ENCODE data around the gene CFAP410.

- no peak for TF ChIP-seq SIX4 (CRISPR knock-in tag; IDR thresholded peaks at IDR 0.05)
- TF ChIP-seq ZMYM3 (CRISPR knock-in tag; IDR thresholded peaks at IDR 0.05) = no peak
- no peak for TF ChIP-seq AFF4 (CRISPR knock-in tag; IDR thresholded peaks at IDR 0.05)
- TF ChIP-seq PRDM10 (CRISPR knock-in tag; IDR thresholded peaks at IDR 0.05; ENCODE audit: low read depth) = no peak
- no peak for TF ChIP-seq SIN3A (IDR thresholded peaks at IDR 0.05; ENCODE audit: borderline replicate concordance, low read depth, low read length)
- TF ChIP-seq CTCF (CRISPR knock-in tag; IDR thresholded peaks at IDR 0.05) = no peak
- no peak for TF ChIP-seq MAFK (conservative IDR thresholded peaks at IDR 0.05 in 1 of 2, IDR thresholded peaks at IDR 0.05 in 1 of 2; ENCODE audit: low read length in 2 of 2)
- TF ChIP-seq TFAP4 (IDR thresholded peaks at IDR 0.05; ENCODE audit: borderline replicate concordance, low read depth) = no peak
- TF ChIP-seq ARID5B (CRISPR knock-in tag; IDR thresholded peaks at IDR 0.05) = no peak
- no peak for TF ChIP-seq KAT7 (CRISPR knock-in tag; IDR thresholded peaks at IDR 0.05; ENCODE audit: borderline replicate concordance)
- TF ChIP-seq KDM2A (CRISPR knock-in tag; IDR thresholded peaks at IDR 0.05; ENCODE audit: borderline replicate concordance, low read depth) = no peak
Observed at GRCh38 chr21:44316277-44316900, 22.8 kb downstream of the CFAP410 start.
